GM21737 (cell line): ENCODE results near the gene TEKT3.

Source experiments
- ATAC-seq: cut with Tn5 transposase; IDR thresholded peaks from one replicate; pipeline ENCODE4 v1.9.1; 2021; ENCODE audit warnings: mild to moderate bottlenecking, moderate library complexity; ENCODE audit not compliant: unreplicated experiment

The TEKT3 gene

GRCh38 chr17:15350777-15351477 is 9.5 kb upstream of the TEKT3 start:
- ATAC-seq, result no peak

- ATAC-seq, result no peak
Measured at GRCh38 chr17:15349119-15349518, 7.7 kb upstream of the TEKT3 start.

GRCh38 chr17:15348021-15348420 is 6.6 kb upstream of the TEKT3 start:
- ATAC-seq, result no peak

- ATAC-seq, result no peak
Measured at GRCh38 chr17:15346066-15346595, 4.7 kb upstream of the TEKT3 start.

GRCh38 chr17:15343749-15344148 is 2.4 kb upstream of the TEKT3 start:
- no peak for ATAC-seq

GRCh38 chr17:15342460-15342859 is 1.1 kb upstream of the TEKT3 start:
- no peak for ATAC-seq

- ATAC-seq, result no peak
Measured at GRCh38 chr17:15341966-15342365, 569 bp upstream of the TEKT3 start.

GRCh38 chr17:15340966-15341365 is 431 bp downstream of the TEKT3 start:
- no peak for ATAC-seq

GRCh38 chr17:15335446-15335845 is 6.0 kb downstream of the TEKT3 start:
- ATAC-seq, result no peak

GRCh38 chr17:15334266-15334665 is 7.1 kb downstream of the TEKT3 start:
- no peak for ATAC-seq

GRCh38 chr17:15332338-15332737 is 9.1 kb downstream of the TEKT3 start:
- ATAC-seq, result no peak

GRCh38 chr17:15323131-15323530 is 18.3 kb downstream of the TEKT3 start:
- ATAC-seq, result no peak

- ATAC-seq, result no peak
Measured at GRCh38 chr17:15321556-15322251, 19.7 kb downstream of the TEKT3 start.

- no peak for ATAC-seq
Measured at GRCh38 chr17:15319452-15320010, 21.9 kb downstream of the TEKT3 start.

GRCh38 chr17:15311996-15312395 is 29.4 kb downstream of the TEKT3 start:
- no peak for ATAC-seq

- ATAC-seq, result no peak
Measured at GRCh38 chr17:15309793-15310192, 31.6 kb downstream of the TEKT3 start.

- ATAC-seq, result no peak
Measured at GRCh38 chr17:15309236-15309635, 32.2 kb downstream of the TEKT3 start.

- ATAC-seq, result no peak
Measured at GRCh38 chr17:15308758-15309157, 32.6 kb downstream of the TEKT3 start.

- no peak for ATAC-seq
Measured at GRCh38 chr17:15307710-15308111, 33.7 kb downstream of the TEKT3 start.

- ATAC-seq, result no peak
Measured at GRCh38 chr17:15303851-15304250, 37.5 kb downstream of the TEKT3 start.

GRCh38 chr17:15303268-15303667 is 38.1 kb downstream of the TEKT3 start:
- ATAC-seq, result no peak

GRCh38 chr17:15301845-15302244 is 39.6 kb downstream of the TEKT3 start:
- no peak for ATAC-seq
